Stimulated activated CD4-positive, alpha-beta T cell treated with anti-CD3 and anti-CD28 coated beads, Interleukin-2, amount 100 ng/mL, for 24 hours (primary cell): ENCODE measurements around the gene CALML5.
"Not testable (repeated sequence)": the region's sequence is repeated elsewhere in the genome, so short reads cannot be mapped to it uniquely, and the experiment has no call there.

Experiments
- DNase-seq, 2 donors: peaks; one replicate each; pipeline ENCODE4 v3.0.0-alpha.2; 2020

CALML5 gene

DNA sequence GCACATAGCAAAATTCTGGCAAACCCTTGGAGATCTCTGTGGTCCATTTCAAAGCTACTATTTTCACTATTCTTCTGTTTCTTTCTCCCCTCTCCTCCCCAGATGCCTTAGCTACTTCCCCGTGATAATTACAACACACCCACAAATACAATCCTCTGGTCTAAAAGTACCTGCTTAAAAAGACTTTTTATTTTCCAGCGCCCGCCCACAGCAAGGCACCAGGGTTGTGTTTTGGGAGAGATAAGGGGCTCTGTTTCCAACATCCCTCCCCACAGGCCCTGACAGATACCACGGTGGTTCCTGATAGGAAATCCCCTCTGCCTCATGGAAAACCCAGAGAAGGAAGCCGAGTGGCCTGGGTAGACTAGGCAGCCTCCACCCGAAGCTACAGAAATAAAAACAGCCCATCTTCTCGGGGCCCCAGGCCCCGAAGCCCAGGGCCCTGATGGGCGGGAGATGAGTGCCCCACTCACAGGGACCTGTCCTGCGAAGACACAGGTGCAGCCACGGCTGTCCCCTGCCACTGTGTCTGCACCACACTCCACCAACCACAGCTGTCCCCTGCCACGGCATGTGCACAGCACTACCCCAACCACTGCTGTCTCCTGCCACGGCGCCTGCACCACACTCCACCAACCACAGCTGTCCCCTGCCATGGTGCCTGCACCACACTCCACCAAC, 19.7 kb downstream of the CALML5 start:
- DNase-seq = no peak

- DNase-seq = no peak
These were observed 20.6 kb downstream of the CALML5 start for GRCh38 chr10:5478694-5479305.

GRCh38 chr10:5477948-5478693, 21.2 kb downstream of the CALML5 start:
- no peak for DNase-seq

- DNase-seq = no peak
These were observed 22.3 kb downstream of the CALML5 start for GRCh38 chr10:5476918-5477525.

DNA sequence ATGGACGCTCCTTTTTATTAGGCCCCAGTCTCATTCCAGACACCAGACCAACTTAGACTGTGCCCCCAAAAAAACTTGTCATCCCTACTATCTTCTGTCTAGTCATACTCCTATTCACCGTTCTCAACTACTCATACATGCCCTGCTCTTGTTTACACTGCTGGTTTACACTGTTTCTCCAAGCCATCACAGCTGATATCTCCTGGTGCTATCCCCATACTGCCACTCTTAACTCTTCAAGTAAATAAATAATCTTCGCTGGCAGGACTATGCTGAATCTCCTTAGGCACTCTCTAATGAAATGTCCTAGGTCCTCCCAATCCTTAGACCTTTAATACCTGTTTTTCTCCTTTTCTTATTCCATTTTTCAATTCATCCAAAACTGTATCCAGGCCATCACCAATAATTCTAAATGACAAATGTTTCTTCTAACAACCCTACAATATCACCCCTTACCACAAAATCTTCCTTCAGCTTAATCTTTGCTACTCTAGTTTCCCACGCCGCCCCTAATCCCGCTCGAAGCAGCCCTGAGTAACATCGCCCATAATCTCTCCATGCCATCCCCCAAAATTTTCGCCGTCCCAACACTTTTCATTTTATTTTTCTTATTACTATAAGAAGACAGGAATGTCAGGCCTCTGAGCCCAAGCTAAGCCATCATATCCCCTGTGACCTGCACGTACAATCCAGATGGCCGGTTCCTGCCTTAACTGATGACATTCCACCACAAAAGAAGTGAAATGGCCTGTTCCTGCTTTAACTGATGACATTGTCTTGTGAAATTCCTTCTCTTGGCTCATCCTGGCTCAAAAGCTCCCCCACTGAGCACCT, 23.2 kb downstream of the CALML5 start:
- DNase-seq = not testable (repeated sequence)

DNA sequence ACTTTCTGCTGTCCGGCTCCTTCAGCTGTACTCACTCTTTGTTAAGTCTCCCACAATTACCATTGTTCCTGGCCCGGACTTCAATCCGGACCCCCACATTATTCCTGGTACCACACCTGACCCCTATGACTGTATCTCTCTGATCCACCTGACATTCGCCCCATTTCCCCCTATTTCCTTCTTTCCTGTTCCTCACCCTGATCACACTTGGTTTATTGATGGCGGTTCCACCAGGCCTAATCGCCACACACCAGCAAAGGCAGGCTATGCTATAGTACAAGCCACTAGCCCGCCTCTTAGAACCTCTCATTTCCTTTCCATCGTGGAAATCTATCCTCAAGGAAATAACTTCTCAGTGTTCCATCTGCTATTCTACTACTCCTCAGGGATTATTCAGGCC, 24.3 kb downstream of the CALML5 start:
- DNase-seq = not testable (repeated sequence)

GRCh38 chr10:5474642-5475041, 24.7 kb downstream of the CALML5 start:
- DNase-seq = not testable (repeated sequence)

GRCh38 chr10:5470062-5470751, 29.2 kb downstream of the CALML5 start:
- no peak for DNase-seq

DNA sequence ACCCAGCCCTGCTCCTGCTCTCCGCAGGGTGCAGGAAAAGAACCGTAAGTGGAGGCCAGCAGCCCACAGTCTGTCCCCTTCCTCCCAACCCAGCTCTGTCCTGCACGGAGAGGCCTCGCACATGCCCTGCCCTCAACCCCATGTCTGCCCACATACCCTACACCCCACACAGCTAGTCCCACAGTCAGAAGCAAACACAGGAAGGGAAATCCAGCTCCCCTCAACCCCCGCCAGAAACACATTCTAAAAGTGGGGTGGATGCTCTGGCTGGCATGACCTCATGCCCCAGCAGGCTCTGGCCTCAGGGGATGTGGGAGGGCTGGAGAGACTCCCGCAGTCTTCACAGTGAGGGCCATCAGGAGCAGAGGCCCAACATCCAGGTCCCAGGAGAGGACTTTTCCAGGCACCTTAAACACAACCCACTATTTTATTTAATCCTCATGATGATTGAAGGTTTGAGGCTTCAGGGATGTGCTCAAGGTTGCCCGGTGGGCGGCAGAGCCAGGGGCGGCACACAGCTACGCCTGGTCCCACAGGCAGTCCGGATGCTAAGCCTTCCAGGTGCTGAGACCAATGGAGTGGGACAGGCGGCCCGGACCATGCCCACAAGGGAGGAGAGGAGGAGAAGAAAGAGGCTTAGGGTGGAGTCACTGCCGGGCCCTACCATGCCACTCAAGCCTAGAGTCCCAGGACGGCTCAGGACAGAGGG, 29.9 kb downstream of the CALML5 start:
- DNase-seq = no peak

DNA sequence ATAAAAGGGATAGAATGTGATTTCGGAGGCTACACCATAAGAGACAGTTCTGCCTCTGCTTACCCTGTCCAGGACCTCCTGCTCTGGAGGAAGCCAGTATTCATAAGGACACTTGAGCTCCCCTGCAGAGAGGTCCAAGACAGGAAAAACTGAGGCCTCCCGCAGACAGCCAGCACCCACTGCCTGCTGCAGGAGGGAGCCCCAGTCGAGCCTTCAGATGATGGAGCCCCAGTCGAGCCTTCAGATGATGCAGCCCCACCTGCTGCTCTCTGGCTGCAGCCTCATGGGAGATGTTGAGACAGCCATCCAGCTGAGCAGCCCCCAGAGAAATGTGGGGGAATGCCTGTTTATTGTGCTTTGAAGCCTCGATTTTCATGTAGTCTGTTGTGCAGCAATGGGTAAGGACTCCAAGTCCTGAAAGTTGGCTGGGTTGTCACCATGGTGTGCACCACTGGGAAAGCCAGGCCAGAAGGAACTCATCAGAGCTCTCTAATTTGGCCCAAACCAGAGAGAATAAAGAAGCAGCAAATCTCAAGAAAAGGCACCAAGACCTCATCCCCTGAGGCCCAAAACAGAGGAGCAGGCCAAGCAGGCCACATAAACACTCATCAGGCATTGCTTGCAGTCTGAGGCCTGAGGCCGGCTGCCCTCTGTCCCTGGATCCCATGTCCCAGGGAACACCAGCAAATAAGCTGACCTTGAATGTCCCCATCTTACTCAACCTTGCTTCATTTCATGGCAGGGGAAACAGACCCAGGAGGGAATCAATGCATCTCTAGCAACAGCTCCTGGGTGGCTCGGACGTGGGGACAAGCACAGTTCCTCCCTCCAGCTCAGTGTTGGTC, 30.9 kb downstream of the CALML5 start:
- DNase-seq = no peak

DNA sequence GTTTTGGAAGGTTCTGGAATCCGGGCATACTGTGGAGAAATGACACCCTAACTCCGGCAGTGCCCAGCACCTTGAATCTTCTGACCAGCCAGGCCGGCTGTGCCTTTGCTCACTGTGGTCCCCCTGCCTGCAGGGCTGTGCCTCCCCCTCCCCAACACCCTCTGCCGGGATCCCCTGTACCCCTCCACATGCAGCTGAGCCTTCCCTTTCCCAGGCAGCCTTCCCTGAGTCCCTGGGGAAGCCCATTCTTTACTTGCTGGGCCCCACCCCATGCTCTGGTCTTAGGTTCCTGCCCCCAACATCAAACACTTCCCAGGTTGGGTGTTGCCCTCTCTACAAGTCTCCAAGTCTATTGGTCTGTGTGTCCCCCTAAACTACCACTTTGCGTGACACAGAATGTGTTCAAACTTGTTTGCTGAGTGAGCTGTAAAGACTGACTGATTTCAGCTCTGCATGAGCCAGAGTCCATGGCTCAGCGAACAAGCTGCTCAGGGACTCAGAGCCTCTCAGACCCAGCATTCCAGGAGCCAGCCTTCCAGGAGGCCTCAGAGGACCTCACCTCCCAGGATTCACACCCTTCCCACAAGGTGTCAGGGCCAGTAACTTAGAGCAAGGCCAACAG, 31.6 kb downstream of the CALML5 start:
- DNase-seq = no peak

- DNase-seq = no peak
These were observed 32.2 kb downstream of the CALML5 start for GRCh38 chr10:5467207-5467535.

DNA sequence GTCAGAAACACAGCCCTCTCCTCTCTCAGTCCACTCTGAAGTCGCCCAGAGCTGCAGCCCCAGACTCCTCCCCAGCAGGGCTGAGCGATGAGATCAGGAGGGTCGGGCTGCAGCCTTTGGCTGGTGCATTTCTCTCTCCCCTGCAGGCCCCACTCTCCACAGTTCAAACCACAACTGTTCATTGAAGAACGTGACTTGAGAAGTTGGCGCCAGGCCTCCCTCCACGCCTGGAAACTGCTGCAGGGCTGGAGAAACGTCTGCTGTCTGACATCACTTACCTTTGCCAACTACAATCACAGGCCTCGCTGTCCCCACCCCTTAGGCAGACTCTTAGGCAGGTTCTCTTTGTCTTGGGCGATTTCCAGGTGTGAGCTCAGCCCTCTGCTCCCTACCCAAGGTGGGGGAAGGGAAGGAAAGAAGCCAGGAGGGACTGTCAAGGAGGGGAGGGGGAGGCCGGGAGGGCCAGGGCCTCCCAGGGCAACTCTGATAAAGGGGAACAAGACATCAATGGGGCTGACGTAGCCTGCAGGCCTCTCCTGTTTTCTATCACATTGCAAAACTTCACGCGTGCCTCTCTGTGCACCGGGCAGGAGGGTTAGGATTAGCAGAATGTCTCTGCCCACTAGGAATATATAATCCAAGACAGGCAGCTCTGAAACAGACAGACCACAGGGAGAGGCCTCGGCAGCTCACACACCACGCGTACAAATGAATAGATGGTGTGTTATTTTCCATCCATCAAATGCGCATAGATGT, 32.7 kb downstream of the CALML5 start:
- no peak for DNase-seq

DNA sequence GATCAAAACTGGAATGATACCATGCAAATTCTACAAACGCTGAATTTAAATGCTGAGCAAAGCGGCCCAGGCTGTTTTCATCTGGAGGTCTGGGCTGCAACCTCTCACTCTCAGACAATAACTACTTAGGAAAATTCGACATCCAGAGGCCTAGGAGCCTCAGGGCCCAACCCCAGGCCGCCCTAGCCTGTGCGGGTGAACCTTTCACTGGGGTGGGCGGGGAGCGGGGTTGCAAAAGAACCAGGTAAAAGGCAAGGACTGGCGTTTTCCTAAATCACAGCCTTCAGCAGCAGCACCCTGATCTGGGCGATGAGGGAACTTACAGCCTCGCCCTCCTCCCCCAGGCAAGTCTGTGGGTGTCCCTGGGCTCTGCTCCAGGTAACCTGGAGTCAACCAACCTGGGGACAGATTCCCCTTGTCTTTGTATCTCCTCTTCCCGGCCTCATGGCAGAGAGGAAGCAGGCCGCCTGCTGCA, 33.4 kb downstream of the CALML5 start:
- no peak for DNase-seq

GRCh38 chr10:5464546-5464945, 34.8 kb downstream of the CALML5 start:
- DNase-seq = no peak

- DNase-seq = no peak
These were observed 36.5 kb downstream of the CALML5 start for GRCh38 chr10:5462841-5463293.

DNA sequence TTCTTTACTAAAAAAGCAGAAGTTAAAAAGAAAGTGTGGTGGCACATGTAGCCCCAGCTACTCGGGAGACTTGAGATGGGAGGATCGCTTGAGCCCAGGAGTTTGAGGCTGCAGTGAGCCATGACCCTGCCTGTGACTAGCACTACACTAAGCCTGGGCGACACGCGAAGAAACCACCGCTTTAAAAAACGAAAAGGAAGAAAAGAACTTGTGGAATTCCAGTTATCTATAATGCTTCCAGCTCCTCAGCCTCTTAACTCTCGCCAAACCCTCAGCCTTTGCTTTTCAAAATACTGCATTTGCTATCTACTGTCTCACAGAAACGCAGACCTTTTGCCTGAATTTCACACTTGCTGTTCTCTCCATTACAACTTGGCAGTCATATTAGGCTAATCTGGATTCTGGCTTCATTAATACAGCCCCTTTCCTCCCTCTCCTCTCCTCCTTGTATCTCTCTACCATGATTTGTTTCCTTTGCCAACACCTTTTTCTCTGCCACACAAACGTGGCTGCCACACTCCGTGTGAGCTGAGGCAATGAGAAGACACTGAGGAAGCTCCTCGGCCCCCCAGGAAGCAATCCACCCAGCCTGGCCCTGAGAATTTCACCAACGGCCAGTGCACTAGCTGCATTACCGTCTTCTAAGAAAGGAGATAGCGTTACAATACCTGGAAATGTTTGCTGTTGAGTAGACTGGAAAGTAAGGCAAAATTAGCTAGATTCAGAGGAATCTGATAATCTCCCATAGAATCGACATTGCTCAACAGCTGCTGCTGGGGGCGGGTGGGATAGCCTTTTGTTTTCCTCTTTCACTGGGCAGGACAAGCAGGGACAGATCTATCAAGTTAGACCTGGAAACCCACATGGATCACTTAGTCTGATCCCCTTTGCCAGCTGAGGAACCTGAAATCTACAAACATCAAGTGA, 37.2 kb downstream of the CALML5 start:
- no peak for DNase-seq

DNA sequence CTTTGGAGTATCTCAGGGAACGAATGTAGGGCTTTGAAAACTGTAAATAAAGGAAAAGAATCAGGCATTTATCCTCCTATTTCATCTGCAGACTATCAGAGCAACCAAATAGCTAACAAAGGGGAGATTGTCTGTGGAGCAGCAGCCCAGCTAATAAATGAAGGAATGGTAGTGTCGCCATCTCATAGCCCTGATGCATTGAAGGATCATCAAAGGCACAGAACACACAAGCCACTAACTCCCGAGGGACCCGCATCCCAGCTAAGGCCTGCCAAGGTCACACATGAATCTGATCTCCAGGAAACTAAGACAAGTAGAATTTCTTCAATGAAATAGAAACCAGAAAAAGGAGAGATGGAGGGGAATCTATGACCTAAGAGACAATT, 38.2 kb downstream of the CALML5 start:
- DNase-seq = no peak
